Thyroid gland (tissue), 4 donors: ENCODE measurements around the gene ARHGAP28.

ENCODE experiments used
- POLR2A ChIP-seq, 2 donors: fragments of 450-650 bp; IDR thresholded peaks; one replicate each; pipeline ENCODE4 v1.6.1; 2017; ENCODE audit warnings: antibody characterized with exemption in 2 of 2, mild to moderate bottlenecking in 2 of 2, moderate library complexity in 1 of 2
- TF ChIP-seq, protein P1 (sequence below), 6 experiments: fragments of 200-600 bp in 3 of 6; fragments of 450-650 bp in 3 of 6; sonication (generic) in 3 of 6; IDR thresholded peaks; one replicate each; pipeline ENCODE4 v1.5.1; 2016 to 2019; ENCODE audit warnings: antibody characterized with exemption in 6 of 6, mild to moderate bottlenecking in 2 of 6, inconsistent platforms in 1 of 6, moderate library complexity in 1 of 6

DNA sequence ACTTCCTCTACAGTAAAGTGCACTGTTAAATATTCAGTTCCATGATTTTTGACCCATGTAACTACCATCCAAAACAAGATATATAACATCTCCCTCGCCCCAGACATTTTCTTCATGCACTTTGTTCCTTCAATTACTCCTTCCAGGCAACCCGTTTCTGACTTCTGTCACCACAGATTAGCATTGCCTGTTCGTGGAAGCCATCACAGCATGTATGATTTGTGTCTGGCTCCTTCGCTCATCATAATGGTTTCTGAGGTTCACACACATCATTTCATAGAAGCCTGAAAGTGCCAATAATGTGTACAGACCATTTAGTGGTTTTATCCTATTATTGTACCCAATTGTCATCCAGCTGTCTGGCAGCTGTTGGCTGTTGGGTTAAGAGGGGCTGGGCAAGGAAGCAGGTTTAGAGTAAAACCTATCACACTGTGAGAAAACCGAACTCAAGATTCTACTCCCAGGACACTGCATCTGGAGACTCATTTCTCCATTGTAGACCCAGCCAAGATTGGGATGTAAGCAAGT lies 16.1 kb downstream of the ARHGAP28 start:
- no peak for TF ChIP-seq POLR2A (IDR thresholded peaks at IDR 0.05)
- TF ChIP-seq, protein P1, sequence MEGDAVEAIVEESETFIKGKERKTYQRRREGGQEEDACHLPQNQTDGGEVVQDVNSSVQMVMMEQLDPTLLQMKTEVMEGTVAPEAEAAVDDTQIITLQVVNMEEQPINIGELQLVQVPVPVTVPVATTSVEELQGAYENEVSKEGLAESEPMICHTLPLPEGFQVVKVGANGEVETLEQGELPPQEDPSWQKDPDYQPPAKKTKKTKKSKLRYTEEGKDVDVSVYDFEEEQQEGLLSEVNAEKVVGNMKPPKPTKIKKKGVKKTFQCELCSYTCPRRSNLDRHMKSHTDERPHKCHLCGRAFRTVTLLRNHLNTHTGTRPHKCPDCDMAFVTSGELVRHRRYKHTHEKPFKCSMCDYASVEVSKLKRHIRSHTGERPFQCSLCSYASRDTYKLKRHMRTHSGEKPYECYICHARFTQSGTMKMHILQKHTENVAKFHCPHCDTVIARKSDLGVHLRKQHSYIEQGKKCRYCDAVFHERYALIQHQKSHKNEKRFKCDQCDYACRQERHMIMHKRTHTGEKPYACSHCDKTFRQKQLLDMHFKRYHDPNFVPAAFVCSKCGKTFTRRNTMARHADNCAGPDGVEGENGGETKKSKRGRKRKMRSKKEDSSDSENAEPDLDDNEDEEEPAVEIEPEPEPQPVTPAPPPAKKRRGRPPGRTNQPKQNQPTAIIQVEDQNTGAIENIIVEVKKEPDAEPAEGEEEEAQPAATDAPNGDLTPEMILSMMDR (IDR thresholded peaks at IDR 0.05): no peak
